ENCODE data around the gene TOR2A.

TOR2A gene

DNA sequence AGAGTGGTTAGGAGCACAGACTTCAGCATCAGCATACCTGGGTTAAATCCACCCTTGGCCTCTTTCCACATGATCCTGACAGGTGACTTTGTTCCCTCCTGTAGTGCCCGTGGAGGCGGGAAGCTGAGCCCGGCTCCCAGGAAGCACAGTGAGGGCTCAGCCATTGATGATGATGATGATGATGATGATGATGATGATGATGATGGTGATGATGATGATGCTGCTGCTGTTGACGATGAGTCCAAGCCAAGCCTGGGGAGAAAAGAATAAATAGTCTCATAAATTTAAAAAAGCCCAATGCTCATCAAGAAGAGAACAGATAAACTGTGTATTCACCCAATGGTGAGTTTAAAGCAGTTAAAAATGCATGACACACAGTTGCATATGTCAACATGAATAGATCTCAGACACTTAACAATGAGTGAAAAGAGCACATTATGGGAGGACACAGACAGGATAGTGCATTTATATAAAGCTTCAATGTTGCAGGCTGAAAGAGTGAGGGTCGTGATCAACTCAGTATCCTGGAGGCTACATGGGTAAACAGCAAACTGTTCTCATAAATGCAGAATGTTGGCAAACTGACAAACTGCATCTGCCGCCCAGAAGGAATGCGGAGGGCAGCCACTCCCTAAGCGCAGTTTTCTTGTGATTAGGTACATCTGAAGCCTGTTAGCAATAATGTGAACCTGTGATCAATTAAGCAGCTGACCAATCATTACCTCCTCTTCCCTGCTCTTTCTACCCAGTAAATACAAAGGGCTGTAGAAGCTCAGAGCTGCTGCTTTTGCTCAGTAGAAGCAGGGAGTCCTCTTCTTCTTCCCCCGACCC, 40.0 kb downstream of the TOR2A start:
- no peak for DNase-seq

DNA sequence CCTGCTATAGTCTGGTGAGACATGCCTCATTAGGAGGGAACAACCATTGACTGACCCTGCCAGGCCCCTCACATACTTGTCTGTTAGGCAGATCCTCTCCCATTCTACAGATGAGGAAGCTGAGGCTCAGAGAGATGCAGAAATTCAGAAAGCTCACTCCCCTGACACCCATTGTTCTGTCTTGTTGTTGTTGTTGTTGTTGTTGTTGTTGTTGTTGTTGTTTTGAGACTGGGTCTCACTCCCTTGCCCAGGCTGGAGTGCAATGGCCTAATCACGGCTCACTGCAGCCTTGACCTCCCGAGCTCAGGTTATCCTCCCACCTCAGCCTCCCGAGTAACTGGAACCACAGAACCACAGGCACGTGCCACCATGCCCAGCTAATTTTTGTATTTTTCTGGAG, 41.4 kb downstream of the TOR2A start:
- DNase-seq = no peak

- DNase-seq = no peak
These were observed 42.0 kb downstream of the TOR2A start for GRCh38 chr9:127693143-127693542.

DNA sequence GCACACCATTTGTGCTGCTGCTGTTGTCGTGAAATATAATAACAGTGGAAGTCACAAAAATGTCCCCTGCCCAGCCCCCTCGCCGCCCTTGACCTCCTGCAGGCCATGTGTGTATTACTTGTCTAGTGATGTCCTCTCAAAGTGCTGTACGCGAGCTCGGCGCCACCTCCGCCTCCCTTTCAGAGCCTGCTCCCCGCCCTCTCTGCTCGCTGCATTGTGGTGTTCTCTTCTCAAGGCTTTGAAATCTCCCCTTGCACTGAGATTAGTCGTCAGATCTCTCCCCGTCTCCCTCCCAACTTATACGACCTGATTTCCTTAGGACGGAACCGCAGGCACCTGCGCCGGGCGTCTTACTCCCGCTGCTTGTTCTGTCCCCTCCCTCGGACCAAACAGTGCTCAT, 43.0 kb downstream of the TOR2A start:
- DNase-seq = no peak

DNA sequence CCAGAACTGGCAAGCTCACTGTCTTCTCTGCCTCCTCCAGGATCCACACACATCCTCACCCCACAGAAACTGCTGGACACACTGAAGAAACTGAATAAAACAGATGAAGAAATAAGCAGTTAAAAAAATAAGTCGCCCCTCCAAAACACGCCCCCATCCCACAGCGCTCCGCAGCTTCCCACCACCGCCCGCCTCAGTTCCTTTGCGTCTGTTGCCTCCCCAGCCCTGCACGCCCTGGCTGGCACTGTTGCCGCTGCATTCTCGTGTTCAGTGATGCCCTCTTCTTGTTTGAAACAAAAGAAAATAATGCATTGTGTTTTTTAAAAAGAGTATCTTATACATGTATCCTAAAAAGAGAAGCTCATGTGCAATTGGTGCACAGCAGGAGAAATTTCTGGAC, 44.4 kb downstream of the TOR2A start:
- DNase-seq = no peak

DNA sequence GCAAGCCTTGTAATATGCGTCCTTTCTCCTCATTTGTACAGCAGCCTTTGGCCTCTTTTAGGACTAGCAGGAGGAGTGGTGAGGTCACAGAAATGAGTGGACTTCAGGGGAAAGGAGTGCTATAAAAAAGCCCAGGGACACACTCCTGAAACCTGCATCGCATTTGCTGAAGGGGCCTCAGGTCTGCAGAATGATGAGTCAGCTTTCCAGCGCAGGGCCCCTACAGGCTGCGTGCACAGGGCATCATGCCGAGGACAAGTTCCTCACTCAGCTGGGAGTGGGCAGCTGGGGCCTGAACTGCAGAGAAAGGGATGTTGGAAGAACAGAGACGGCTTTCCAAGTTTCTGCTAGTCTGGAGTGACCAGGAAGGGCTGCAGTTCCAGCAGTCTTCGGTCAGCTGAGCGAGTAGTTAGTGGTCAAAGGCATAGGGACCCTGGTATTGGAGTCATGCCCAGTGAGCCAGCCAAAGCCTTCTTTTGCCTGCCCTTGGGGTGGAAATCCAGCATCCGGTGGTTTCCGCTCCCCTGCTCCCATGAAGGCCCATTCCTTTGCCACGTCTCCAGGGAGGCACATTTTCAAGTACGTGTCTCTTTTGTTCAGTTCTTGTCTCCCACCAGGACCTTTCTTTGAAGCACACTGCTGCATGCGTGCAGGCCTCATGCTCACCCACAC, 45.6 kb downstream of the TOR2A start:
- no peak for DNase-seq

DNA sequence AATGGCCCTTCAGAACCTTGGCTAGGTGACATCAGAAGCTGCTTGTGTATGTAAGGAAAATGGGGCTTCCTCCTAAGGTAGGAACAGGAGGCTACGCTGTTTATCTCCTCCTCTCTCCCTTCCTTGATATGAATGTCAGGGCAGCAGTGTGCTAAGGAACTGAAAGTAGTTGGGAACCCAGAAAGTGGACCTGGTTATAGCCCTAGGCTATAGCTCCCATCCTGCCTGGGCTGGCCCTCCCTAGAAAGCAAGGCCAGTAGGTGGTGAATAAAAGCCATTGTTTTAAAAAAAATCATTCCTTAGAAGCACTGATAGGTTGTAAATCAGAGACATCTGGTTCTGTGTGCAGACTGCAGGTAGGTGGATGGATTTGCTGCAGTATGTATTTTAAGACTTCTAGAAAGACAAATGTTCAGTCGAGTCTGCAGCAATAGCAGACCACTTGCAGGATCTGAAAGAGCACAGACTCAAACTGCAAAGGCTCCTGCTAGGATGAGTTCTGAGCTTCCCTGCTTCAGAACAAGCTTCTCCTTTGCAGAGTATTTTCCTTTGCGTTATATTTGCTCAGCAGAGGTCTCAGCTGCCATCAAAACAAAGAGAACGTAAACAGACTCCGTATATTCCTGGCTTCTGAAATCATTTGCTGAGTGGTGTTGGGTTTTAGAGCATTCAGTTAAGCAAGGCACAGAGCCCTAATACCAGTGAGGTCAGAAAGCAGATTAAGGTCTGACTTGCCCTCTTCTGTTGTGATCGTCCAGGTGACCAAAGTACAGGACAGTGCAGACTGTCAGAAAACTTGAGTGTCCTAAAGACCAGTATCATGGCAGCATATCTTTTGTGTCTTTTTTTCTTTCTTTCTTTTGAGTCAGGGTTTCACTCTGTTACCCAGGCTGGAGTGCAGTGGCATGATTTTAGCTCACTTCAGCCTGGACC, 48.4 kb downstream of the TOR2A start:
- no peak for DNase-seq

DNA sequence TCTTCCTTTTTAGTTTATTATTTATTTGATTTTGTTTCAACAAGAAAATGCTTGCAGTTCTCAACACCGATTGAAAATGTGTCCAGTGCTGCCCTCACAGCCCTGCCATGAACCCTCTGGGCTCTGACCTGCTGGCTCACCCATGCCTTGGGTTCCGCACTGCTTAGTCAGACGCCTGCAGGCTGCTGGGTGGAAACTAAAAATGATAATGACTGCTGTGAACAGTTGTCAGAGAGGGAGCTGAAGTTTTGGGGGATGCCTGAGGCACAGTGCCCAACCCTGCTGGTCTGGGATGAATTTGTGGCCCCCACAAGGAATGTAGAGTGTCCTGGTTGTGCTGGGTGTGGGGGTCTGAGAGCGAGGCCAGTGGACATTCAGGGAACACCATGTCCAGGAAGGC, 50.5 kb downstream of the TOR2A start:
- no peak for DNase-seq

- no peak for DNase-seq
These were observed 51.4 kb downstream of the TOR2A start for GRCh38 chr9:127683723-127684122.

GRCh38 chr9:127682351-127683136, 52.5 kb downstream of the TOR2A start:
- DNase-seq = no peak

Data from femur (tissue), 1 donor.